GM19240 (cell line): Measurements from ENCODE around the gene GRIN2A.

Experiments
- DNase-seq: peaks from one replicate; pipeline ENCODE4 v3.0.0; 2011; ENCODE audit warnings: low spot score; ENCODE audit not compliant: insufficient read length

GRIN2A gene

DNA sequence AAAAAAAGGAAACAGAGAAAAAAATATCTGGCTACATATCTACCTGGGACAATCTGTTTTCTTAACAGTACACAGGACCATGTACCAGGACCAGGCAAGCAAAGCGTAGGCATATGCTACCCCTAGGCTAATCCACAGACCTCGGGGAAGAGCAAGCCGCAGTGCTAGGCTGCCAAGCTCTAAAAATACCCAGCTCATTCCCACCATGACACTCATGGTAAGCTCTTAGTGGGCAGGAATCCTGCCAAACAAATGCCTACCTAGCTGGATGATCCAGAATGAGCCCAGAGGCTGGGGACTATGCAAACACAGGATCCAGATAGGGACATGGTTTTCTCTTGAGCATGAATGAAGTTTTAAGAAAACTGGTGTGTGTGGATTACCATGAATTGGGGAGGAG is 95.6 kb downstream of the GRIN2A start:
- no peak for DNase-seq

- no peak for DNase-seq
Measured at GRCh38 chr16:10085078-10085798, 97.0 kb downstream of the GRIN2A start.

DNA sequence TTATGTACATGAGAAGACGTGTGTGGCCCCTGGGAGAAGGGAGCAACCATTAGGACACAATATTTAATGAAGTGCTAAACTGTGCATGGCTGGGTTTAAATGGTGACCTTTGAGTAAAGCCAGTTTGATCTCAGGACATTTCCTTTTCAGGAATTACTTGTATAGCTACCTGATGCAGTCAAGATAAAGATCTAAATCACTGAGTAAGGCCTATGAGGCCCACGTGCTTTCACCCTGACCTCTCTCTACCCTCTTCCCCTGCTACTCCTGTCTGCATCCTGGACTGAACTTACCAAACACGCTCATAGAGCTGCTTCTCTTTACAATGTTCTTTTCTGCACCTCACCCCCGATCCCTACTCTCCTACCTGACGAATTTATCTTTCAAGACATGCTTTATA is 98.9 kb downstream of the GRIN2A start:
- no peak for DNase-seq

DNA sequence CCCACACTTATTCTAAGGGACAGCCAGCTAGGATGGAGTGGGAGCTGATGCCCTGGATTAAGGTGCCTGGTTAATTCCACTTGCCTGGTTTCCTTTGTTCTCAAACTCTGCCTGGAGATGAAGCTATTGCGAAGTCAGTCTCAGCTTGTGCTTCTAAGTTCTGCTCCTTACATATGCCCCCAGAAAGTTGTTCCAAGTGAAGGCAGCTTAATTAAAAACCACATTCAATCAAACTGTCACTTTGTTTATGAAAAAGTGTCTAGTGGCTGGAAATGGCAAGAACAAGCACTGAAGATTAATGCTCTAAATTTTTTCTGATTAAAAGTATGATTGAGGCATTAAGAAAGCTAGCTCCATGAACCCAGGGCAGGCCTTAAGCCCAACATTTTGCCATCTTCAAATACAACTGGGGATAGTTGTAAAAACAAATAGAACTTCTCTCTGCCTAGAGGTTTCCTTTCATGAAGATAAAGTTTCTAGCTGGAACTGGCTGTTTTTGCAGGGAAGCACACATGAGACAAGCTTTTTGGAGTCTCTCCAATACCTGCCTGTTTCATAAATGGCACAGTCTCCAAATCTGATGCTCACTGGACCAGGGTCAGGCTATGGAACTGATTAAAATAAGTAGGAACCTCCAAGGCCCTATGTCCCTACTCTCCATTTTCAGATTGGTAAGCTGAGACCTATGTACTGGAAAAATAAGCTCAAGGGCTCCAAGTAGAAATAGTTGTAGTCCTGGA is 100.9 kb downstream of the GRIN2A start:
- no peak for DNase-seq

DNA sequence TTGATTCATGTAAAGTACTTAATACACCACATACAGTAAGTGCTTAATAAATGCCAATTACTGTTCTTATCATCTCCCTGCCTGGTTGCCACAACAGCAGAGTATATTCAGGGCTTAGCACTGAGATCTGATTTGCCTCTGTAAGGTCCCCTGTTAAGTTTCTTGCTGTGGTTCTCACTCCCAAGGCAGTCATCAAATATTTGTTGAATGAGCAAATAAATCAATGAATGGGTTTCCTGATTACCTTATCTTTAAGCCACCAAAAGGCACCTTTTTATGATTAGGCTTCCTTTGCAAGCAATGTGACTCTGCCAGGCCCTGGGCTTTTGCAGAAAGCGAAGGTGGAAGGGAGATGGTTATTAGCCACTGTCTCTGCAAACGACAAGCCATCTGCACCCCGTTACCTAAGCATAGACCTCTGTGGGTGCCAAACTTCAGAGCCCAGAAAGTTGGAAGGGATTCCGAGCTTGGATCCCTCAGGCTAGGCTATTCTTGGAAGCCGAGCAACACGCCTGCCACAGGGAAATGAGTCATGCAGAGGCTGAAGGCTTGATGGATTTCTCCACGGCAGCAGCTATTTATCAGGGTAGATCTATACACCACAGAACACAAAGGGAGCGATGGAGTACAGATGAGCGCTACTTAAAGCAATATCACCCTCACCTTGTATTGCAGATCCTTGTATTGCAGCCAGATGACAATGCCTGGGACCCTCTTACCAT is 102.0 kb downstream of the GRIN2A start:
- no peak for DNase-seq

GRCh38 chr16:10078541-10078949 is 103.7 kb downstream of the GRIN2A start:
- no peak for DNase-seq

- DNase-seq: no peak
Measured at GRCh38 chr16:10077861-10078260, 104.4 kb downstream of the GRIN2A start.

- DNase-seq: no peak
Measured at GRCh38 chr16:10076037-10076436, 106.2 kb downstream of the GRIN2A start.

DNA sequence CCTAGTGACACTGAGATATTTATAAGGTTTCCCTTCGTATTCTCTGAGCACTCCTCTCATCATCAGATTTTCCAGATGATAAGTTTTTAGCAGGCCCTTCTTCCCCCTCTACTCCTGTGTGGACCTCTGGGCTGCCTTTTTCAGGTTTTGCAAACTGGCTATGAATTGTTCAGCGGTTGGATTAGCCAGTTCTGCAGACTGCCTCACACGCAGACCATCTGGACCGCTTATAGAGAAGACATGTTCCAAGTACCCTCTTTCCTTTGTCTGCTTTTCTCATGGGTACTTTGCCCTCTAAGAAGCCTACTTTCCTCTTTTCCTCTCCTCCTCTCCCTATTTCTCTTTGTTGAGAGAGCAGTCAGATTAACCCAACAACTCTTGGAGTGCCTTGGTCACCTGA is 111.6 kb downstream of the GRIN2A start:
- DNase-seq: no peak

- DNase-seq: no peak
Measured at GRCh38 chr16:10069374-10069773, 112.9 kb downstream of the GRIN2A start.

- no peak for DNase-seq
Measured at GRCh38 chr16:10067835-10068234, 114.4 kb downstream of the GRIN2A start.

DNA sequence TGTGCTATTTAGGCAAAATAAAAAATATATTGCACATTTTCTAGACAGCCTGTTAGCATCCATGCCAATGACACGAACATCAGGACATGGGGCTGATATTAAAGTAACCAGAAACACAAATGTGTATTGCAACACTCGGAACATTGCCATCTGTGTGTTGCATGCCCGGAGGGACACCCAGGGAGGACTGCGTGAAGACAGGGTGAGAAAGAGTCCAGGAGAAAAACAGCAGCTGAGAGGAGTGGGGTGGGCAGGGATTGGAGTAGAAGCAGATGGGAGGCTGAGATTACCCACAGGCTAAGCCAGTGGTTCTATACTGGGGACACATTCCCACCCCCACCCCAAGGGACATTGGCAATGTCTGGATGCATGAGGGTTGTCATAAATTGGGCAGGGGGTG is 114.8 kb downstream of the GRIN2A start:
- DNase-seq: no peak

DNA sequence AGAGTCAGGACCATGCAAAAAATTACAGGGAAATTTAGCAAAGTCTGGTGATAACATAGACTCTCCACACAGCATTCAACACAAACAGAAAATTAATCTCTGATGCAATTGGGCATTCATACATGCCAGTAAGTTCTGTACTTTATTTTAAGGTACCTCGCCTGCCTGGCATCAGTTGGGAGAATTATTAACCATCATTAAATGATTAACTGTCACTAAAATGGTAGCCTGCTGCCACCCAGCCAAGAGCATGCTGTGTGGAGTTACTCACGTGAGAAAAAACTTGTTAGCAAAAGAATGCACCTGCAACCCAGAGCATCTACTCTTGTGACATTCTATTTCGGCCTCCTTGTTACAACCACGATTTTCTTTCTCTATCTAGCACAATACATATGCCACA is 117.2 kb downstream of the GRIN2A start:
- no peak for DNase-seq

GRCh38 chr16:10048850-10049249 is 133.4 kb downstream of the GRIN2A start:
- DNase-seq: no peak

GRCh38 chr16:10045947-10046346 is 136.3 kb downstream of the GRIN2A start:
- DNase-seq: no peak

DNA sequence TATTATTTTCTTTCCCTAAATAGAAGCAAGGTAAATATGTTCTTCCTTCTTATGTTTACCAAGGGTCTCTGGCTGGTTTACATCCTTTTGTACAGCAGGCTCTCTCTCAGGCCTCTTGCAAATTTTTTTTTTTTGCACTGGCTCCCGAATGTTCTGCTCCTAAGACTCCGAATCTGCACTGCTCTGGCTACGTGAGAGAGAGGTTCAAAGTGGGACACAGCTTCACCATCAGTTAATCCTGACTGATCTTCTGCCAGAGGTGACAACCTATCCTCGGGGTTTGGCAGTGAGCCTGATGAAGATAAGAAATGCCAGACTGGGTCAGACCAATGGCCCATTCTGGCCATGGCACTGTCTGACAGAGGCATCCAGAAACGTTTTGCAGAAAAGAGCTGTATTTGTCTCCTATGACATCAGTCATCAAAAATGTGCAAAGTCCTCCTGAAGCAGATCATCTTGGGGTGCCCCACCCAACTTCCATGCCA is 136.9 kb downstream of the GRIN2A start:
- DNase-seq: no peak

DNA sequence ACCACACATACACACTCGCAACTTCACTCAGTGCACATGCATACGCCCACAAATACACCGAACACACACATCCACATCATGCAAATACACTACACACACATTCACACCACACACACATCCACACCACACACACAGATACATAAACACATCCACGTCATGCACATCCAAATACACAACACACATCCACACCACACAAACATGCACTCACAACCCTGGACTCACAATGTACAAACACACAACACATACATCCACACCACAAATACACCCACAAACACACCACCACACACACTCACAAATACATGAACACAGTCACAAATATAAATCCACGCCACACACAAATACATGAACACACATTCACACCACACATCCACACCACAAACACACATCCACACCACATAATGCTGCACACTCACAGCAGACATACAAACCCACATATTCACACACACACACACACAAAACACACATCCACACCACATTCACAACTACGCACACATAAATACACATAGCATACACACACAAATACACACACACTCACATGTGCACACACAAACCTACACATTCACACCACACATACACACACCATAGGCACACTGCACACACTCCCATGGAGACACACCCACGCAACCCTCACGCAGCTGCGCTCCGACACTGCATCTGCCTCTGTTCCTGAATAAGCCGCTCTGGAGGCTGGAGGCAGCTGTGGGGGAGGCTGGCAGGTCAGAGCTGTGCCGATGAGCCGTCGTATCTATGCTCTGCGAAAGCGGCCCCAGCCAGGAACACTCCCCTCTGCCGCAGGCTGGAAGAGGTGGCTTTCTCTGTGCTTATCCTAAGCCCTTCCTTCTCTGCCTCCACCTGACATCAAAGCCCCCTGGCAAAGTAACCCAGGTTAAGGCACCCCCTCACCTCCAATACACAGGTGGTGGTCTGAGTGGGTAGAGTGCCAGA is 141.8 kb downstream of the GRIN2A start:
- no peak for DNase-seq

GRCh38 chr16:10039220-10040096 is 142.8 kb downstream of the GRIN2A start:
- no peak for DNase-seq

- DNase-seq: no peak
Measured at GRCh38 chr16:10037751-10038150, 144.5 kb downstream of the GRIN2A start.

- DNase-seq: no peak
Measured at GRCh38 chr16:10036956-10037355, 145.3 kb downstream of the GRIN2A start.
